Measurements from ENCODE around the gene FAM133A.

DNA sequence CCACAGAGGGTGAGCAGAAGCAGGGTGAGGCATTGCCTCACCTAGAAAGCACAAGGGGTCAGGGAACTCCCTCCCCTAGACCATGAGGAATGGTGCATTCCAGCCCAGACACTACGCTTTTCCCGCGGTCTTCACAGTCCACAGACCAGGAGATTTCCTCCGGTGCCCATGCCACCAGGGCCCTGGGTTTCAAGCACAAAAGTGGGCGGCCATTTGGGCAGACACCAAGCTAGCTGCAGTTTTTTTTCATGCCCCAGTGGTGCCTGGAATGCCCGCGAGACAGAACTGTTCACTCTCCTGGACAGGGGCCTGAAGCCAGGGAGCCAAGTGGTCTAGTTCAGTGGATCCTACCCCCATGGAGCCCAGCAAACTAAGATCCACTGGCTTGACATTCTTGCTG lies 13.4 kb upstream of the FAM133A start:
- TF ChIP-seq CTCF (conservative IDR thresholded peaks at IDR 0.05) (no peak), EZH2 (IDR thresholded peaks at IDR 0.05; ENCODE audit: low read depth) (no peak)

Data from PC-9 (cell line).